UCSD-AML1 (cell line): ENCODE measurements around the gene TMEFF1.

Source experiments
- DNase-seq: peaks from one replicate; lab custom pipeline; 2025; ENCODE audit not compliant: unreplicated experiment; lab: John Stamatoyannopoulos, UW

The TMEFF1 gene

GRCh38 chr9:100445903-100446549 lies 26.9 kb upstream of the TMEFF1 start:
- DNase-seq = no peak

- no peak for DNase-seq
Measured at GRCh38 chr9:100447041-100447440, 25.9 kb upstream of the TMEFF1 start.

- DNase-seq = no peak
Measured at GRCh38 chr9:100448266-100448665, 24.7 kb upstream of the TMEFF1 start.

DNA sequence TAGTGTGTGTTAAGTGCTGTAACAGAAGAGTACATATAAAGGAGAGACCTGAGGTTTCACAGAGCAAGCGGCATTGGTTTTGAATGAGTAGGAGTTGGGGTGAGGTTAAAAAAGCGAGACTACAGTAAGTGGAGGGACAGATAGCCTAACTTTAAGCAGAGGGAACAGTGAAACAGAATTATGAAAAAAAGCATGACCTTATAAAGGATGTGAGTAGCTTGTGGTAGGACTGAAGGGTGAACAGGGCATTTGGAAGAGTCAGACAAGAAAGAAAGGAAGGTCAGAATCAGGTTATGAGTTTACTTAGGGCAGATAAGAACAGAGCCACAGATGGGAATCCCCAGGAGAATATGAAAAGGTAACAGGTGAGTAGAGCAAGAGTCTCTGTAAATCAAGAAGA lies 23.5 kb upstream of the TMEFF1 start:
- no peak for DNase-seq

DNA sequence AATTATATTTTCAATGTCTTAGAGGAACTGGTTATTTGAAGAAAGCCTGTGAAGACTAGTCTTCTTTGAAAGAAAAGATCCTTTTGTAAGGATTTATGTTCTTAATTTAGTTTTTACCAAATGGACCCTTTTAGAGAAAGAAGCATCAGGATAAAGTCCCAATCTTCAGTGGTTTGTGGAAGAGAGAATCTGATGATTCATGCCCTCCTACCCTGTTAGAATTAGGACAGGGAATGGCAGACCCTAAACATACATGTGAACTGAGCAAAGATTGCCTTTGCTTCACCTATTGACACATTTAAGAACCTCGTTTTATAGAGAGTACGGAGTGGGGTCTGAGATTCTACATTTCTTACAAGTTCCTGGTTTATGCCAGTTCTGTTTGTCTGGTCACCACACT lies 20.1 kb upstream of the TMEFF1 start:
- no peak for DNase-seq

- no peak for DNase-seq
Measured at GRCh38 chr9:100455470-100455869, 17.5 kb upstream of the TMEFF1 start.

DNA sequence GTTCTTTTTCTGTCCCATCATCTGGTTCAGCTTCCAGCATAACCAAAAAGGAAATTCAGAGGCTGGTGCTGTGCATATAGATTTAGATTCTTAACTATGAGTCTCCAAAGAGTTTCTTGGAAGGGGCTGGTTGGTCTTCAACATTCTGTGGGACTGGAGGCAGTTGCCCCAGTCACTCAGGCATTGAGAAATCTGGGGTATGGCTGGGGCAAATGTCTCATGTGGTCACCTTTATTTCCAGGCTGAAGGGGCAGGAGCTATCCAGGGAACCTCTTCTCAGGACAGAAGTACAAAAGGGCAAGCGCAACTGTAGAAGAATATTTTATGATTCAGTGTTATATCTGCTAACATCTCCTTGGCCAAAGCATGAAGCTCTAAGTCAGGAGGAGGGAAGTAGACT lies 15.4 kb upstream of the TMEFF1 start:
- DNase-seq = no peak

GRCh38 chr9:100459963-100460362 lies 13.0 kb upstream of the TMEFF1 start:
- no peak for DNase-seq

DNA sequence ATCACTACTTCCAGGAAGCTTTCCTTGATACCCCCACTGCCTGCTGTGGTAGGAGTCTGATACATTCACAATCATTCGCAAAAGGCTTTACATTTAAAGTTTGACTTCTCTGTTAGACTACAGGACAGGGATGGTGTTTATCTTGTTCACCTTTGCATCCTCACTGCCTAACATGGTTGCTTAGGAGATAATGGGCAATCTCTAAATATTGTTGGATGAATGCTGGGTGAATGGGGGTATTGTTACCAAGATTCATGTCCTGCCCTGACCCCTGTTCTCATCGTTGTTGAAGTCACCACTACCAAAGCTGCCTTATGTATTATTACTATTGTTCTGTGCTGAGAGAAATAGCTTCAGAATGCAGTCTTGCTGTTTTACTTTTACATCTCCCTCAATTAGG lies 7.7 kb upstream of the TMEFF1 start:
- no peak for DNase-seq

- DNase-seq = no peak
Measured at GRCh38 chr9:100465761-100466160, 7.2 kb upstream of the TMEFF1 start.

- no peak for DNase-seq
Measured at GRCh38 chr9:100466171-100466828, 6.6 kb upstream of the TMEFF1 start.

- no peak for DNase-seq
Measured at GRCh38 chr9:100466829-100467221, 6.1 kb upstream of the TMEFF1 start.

DNA sequence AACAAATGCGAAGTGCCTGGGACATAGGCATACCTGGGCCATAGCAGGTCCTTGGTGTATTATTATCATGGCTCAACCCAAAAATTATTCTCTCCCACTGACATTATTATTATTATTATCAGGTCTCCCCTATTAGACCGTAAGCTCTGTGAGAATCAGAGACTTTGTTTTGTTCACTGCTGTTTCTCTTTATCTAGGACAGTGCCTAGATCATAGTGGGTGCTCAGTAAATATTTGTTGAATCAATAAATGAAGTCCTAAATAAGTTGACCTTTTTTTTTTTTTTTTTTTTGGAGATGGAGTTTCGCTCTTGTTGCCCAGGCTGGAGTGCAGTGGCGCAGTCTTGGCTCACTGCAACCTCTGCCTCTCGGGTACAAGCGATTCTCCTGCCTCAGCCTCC lies 4.9 kb upstream of the TMEFF1 start:
- DNase-seq = no peak

DNA sequence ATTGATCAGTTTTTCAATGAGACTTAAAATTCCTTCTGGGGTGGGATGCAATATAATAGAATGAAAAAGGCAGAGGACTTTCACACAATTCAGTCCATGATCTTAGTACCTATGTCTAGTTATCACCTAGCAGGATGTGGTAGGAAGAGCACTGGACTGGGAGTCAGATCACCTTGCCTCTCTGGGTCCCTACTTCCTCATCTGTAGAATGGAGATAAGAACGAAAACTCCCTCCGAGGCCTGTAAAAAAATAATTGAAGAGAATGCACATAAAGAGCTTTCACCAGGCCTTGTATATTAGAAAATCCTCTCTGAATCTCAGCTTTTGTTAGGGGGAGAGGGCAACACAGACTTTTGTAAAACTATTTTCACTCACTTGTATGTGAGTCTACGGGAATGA lies 681 bp upstream of the TMEFF1 start:
- DNase-seq = no peak

GRCh38 chr9:100473276-100474081 lies 530 bp downstream of the TMEFF1 start:
- DNase-seq = peak; percentile 19

GRCh38 chr9:100474082-100474923 lies 1.4 kb downstream of the TMEFF1 start:
- no peak for DNase-seq

- DNase-seq = no peak
Measured at GRCh38 chr9:100474924-100475276, 2.0 kb downstream of the TMEFF1 start.

DNA sequence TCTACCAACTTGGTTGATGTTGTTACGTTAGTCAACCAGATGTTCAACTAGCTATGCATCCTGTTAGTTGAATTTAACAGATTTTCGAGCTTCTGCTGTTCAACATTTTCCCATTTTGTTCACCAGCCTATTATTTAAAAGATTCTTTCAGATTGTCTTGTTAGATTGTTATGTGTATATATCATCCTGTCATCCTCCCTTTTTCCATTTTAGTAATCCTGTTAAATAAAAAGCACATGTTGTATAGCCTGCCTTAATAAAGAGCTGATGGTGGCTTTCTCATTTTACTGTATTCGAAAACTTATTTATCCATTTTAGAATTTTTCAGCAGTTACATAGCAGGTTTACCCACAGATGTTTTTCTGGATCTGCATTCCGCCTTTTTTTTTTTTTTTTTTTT lies 4.3 kb downstream of the TMEFF1 start:
- DNase-seq = no peak

- no peak for DNase-seq
Measured at GRCh38 chr9:100478192-100478591, 5.2 kb downstream of the TMEFF1 start.

GRCh38 chr9:100479820-100480219 lies 6.9 kb downstream of the TMEFF1 start:
- DNase-seq = no peak

- DNase-seq = no peak
Measured at GRCh38 chr9:100485196-100485595, 12.2 kb downstream of the TMEFF1 start.
